Measurements from ENCODE around the gene DMAC2L.

- TF ChIP-seq CTCF (IDR thresholded peaks at IDR 0.05; ENCODE audit: poor library complexity) (no peak), EZH2 (IDR thresholded peaks at IDR 0.05; ENCODE audit: borderline replicate concordance) (no peak)
Observed at GRCh38 chr14:50334211-50334610, 22.1 kb downstream of the DMAC2L start.

All from hepatocyte (in vitro differentiated cells).